ENCODE data around the gene USP47.

Gene USP47

GRCh38 chr11:11965192-11965591 is 123.4 kb downstream of the USP47 start:
- no peak for TF ChIP-seq ZNF560 (tag by site-specific recombination; IDR thresholded peaks at IDR 0.05; ENCODE audit: borderline replicate concordance)
- TF ChIP-seq ZNF366 (tag by site-specific recombination; conservative IDR thresholded peaks at IDR 0.05): no peak
- no peak for TF ChIP-seq ZFHX2 (tag by site-specific recombination; conservative IDR thresholded peaks at IDR 0.05)
- no peak for TF ChIP-seq AEBP2 (tag by site-specific recombination; IDR thresholded peaks at IDR 0.05; ENCODE audit: borderline replicate concordance)
- TF ChIP-seq KLF1 (tag by site-specific recombination; IDR thresholded peaks at IDR 0.05): no peak
- TF ChIP-seq ZNF138 (tag by site-specific recombination; IDR thresholded peaks at IDR 0.05; ENCODE audit: borderline replicate concordance): no peak
- no peak overlapping the region for H3K4me3 ChIP-seq (ENCODE audit: low read depth, low read length)
- H3K36me3 ChIP-seq (ENCODE audit: control insufficient read depth in 2 of 2, insufficient read depth in 1 of 2, low read length in 2 of 2): peaks cover 0 to 2% of the 10 kb centered on the region in 2 experiments; a peak in 1 of 3 replicates
- ChIA-PET CTCF (interaction anchor here (0.6 to 4.3 kb wide), 4 partner anchors 62 to 346 kb away, joined by 3 to 32 read pairs (median 4); no protein-coding TSS in a partner anchor), POLR2A (no interaction called here)
- no peaks in the 10 kb centered on the region for H3K4me1 ChIP-seq (ENCODE audit: control insufficient read depth, insufficient read depth, low read length)
- no peak overlapping the region for H3K27ac ChIP-seq (ENCODE audit: extremely low read depth, low read depth, low read length)
- H3K9me3 ChIP-seq (ENCODE audit: control insufficient read depth, insufficient read depth, low read depth, low read length): no peaks in the 10 kb centered on the region

GRCh38 chr11:11965656-11966353 is 124.0 kb downstream of the USP47 start:
- ChIA-PET CTCF (interaction anchor here (0.6 to 4.3 kb wide), 13 partner anchors 8 to 347 kb away, joined by 3 to 57 read pairs (median 10); partner anchors contain the start of gene GALNT18), POLR2A (interaction anchor here (0.6 kb wide), 1 partner anchor 125 kb away, joined by 3 read pairs; no protein-coding TSS in a partner anchor)
- Histone ChIP-seq H3K9me3 (ENCODE audit: control insufficient read depth, insufficient read depth, low read depth, low read length) (no peaks in the 10 kb centered on the region), H3K27ac (ENCODE audit: extremely low read depth, low read depth, low read length) (no peak overlapping the region), H3K4me1 (ENCODE audit: control insufficient read depth, insufficient read depth, low read length) (no peaks in the 10 kb centered on the region), H3K4me3 (ENCODE audit: low read depth, low read length) (no peak overlapping the region), H3K36me3 (ENCODE audit: control insufficient read depth in 2 of 2, insufficient read depth in 1 of 2, low read length in 2 of 2) (no peaks in the 10 kb centered on the region)
- TF ChIP-seq FEZF1 (tag by site-specific recombination; IDR thresholded peaks at IDR 0.05) (no peak), ZNF639 (tag by site-specific recombination; IDR thresholded peaks at IDR 0.05) (no peak), PRDM4 (tag by site-specific recombination; IDR thresholded peaks at IDR 0.05) (no peak), ZNF830 (tag by site-specific recombination; IDR thresholded peaks at IDR 0.05; ENCODE audit: low read depth) (no peak), ZNF112 (tag by site-specific recombination; IDR thresholded peaks at IDR 0.05) (no peak), ZNF514 (tag by site-specific recombination; IDR thresholded peaks at IDR 0.05) (no peak), ZNF561 (tag by site-specific recombination; IDR thresholded peaks at IDR 0.05; ENCODE audit: borderline replicate concordance) (no peak), ZBTB10 (tag by site-specific recombination; IDR thresholded peaks at IDR 0.05) (no peak), ZNF654 (tag by site-specific recombination; IDR thresholded peaks at IDR 0.05; ENCODE audit: low read depth) (no peak), SP7 (tag by site-specific recombination; IDR thresholded peaks at IDR 0.05) (no peak), ZNF585B (tag by site-specific recombination; IDR thresholded peaks at IDR 0.05) (no peak), ZSCAN4 (tag by site-specific recombination; IDR thresholded peaks at IDR 0.05) (no peak)

Data from HEK293 (cell line).